Measurements from ENCODE around the gene PPA2. TPM values are rescaled to one million over a fixed set of nuclear protein-coding genes. Genes with fewer than 3 reads are reported as not detected.
A peak's percentile ranks its signal among the peaks of the same experiment; 100 is the strongest.

PPA2 gene
- total and polyA plus RNA-seq, 2 experiments from 2014 or later: 58.4 to 63.7 TPM

DNA sequence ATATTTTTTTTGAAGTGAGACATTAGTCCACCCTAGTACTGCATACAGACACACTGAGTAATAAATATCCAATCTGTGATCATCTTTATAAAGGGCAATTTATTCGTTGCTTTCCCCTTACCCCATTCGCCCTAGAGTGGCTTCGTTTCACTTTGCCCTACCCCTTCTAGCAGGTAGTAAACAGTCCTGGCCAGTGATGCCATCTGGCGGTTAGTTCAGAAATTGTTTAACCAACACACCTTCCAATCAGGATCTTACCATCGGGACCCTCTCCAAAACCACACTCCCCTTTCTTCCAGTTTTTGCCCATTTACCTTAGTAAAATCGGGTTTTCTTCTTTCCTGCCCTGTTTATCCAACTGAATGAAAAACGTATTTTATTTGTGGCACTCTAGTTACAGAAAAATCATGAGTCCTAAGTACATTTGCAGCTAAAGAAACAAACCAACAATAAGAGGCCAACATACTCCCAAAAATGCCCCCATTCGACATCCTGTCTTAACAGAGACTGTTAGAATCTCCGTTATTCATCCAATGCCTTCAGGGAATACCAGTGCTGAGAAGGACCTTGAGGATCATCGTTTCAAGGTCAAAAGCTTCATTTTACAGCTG lies 2.2 kb downstream of the PPA2 start:
- H3K4me2 ChIP-seq: peak overlapping the region; percentile 91; the same call in 1 of the 2 replicates
- TF ChIP-seq EZH2phosphoT487 (IDR thresholded peaks at IDR 0.05; ENCODE audit: unreplicated experiment): no peak
- TF ChIP-seq ZNF462 (CRISPR knock-in tag; IDR thresholded peaks at IDR 0.05): no peak
- no peak for TF ChIP-seq ZNF114 (CRISPR knock-in tag; IDR thresholded peaks at IDR 0.05)
- no peak for TF ChIP-seq JUNB (IDR thresholded peaks at IDR 0.05; ENCODE audit: unreplicated experiment)
- no peak for TF ChIP-seq REST (IDR thresholded peaks at IDR 0.05; ENCODE audit: unreplicated experiment)
- no peak for TF ChIP-seq CREB1 (CRISPR knock-in tag; IDR thresholded peaks at IDR 0.05; ENCODE audit: low read depth)
- TF ChIP-seq, protein P1, sequence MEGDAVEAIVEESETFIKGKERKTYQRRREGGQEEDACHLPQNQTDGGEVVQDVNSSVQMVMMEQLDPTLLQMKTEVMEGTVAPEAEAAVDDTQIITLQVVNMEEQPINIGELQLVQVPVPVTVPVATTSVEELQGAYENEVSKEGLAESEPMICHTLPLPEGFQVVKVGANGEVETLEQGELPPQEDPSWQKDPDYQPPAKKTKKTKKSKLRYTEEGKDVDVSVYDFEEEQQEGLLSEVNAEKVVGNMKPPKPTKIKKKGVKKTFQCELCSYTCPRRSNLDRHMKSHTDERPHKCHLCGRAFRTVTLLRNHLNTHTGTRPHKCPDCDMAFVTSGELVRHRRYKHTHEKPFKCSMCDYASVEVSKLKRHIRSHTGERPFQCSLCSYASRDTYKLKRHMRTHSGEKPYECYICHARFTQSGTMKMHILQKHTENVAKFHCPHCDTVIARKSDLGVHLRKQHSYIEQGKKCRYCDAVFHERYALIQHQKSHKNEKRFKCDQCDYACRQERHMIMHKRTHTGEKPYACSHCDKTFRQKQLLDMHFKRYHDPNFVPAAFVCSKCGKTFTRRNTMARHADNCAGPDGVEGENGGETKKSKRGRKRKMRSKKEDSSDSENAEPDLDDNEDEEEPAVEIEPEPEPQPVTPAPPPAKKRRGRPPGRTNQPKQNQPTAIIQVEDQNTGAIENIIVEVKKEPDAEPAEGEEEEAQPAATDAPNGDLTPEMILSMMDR (conservative IDR thresholded peaks at IDR 0.05; ENCODE audit: low read depth in 2 of 2): peak; percentile 68 to 88
- no peak for TF ChIP-seq EZH2 (IDR thresholded peaks at IDR 0.05; ENCODE audit: low read depth, unreplicated experiment)
- H3K4me1 ChIP-seq (ENCODE audit: insufficient read depth): peaks cover 10% of the 10 kb centered on the region
- peaks cover 39% of the 10 kb centered on the region for H4K20me1 ChIP-seq (replicated peaks; ENCODE audit: insufficient read depth)
- peaks cover 58% of the 10 kb centered on the region for H3K79me2 ChIP-seq (replicated peaks; ENCODE audit: insufficient read depth)
- H3K36me3 ChIP-seq (ENCODE audit: insufficient read depth): no peaks in the 10 kb centered on the region
- peak; percentile 50 for ATAC-seq
- Mint-ChIP-seq H3K4me1 (peaks cover 21% of the 10 kb centered on the region; the same call in 2 of the 3 replicates), H3K36me3 (ENCODE audit: low read depth) (no peaks in the 10 kb centered on the region; the same call in 2 of the 3 replicates), H3K27me3 (ENCODE audit: insufficient read depth, low read depth, poor library complexity) (peaks cover 8% of the 10 kb centered on the region), H3K27ac (no peak overlapping the region), H3K9me3 (no peaks in the 10 kb centered on the region), H3K4me3 (peak overlapping the region; percentile 98)
- no peaks in the 10 kb centered on the region for H3K9me2 ChIP-seq (ENCODE audit: insufficient read depth)
- peak overlapping the region; percentile 82; the same call in 1 of the 2 replicates for H3K4me3 ChIP-seq
- no peak overlapping the region for H3K27ac ChIP-seq (ENCODE audit: low read depth)
- peak; percentile 83 for DNase-seq (ENCODE audit: low spot score)
- H3K27me3 ChIP-seq (ENCODE audit: insufficient read depth): peaks cover 17% of the 10 kb centered on the region
- no peaks in the 10 kb centered on the region for H3F3A ChIP-seq (replicated peaks; ENCODE audit: low read depth)
- H2AFZ ChIP-seq: no peak overlapping the region
